Natural killer cell (primary cell): ENCODE results near the gene TTK. TPM values are rescaled to one million over a fixed set of nuclear protein-coding genes. Genes with fewer than 3 reads are reported as not detected.
A peak's percentile ranks its signal among the peaks of the same experiment; 100 is the strongest.
"Not testable (repeated sequence)": the region's sequence is repeated elsewhere in the genome, so short reads cannot be mapped to it uniquely, and the experiment has no call there.

ENCODE experiments used
- ATAC-seq, 3 donors: fragments of 150-1000 bp in 2 of 3; fragments of 200-7000 bp in 1 of 3; cut with Tn5 transposase; 1 replicate in 1 of 3; 2 replicates in 2 of 3; pipeline ENCODE4 v1.10.0; 2021; ENCODE audit warnings: mild to moderate bottlenecking in 2 of 3, moderate library complexity in 2 of 3
- DNase-seq, 2 donors: peaks; one replicate each; pipeline versions ENCODE4 v3.0.0 to v3.0.0-alpha.2; 2013 to 2021; ENCODE audit warnings: mixed read lengths in 1 of 2
- H3K27ac ChIP-seq: one replicate; pipeline ENCODE4 v1.5.1; 2013; ENCODE audit warnings: mild to moderate bottlenecking, low read length
- H3K27me3 ChIP-seq: one replicate; pipeline ENCODE4 v1.6.1; 2013; ENCODE audit warnings: low read length; ENCODE audit not compliant: control insufficient read depth, insufficient read depth
- H3K36me3 ChIP-seq: one replicate; pipeline ENCODE4 v1.6.1; 2013; ENCODE audit warnings: low read length; ENCODE audit not compliant: control insufficient read depth, insufficient read depth
- H3K4me1 ChIP-seq: one replicate; pipeline ENCODE4 v1.6.1; 2013; ENCODE audit warnings: low read length; ENCODE audit not compliant: control insufficient read depth, insufficient read depth
- H3K4me3 ChIP-seq: one replicate; pipeline ENCODE4 v1.5.1; 2013; ENCODE audit warnings: low read length
- H3K9me3 ChIP-seq: one replicate; pipeline ENCODE4 v1.6.1; 2013; ENCODE audit warnings: low read length; ENCODE audit not compliant: control insufficient read depth, insufficient read depth
- H3K27ac Mint-ChIP-seq, 2 donors: one replicate each; pipeline ENCODE4 v1.8.0; 2022; ENCODE audit warnings: mild to moderate bottlenecking in 2 of 2, mixed read lengths in 2 of 2, moderate library complexity in 1 of 2
- H3K27me3 Mint-ChIP-seq, 2 donors: one replicate each; pipeline ENCODE4 v1.8.0; 2022; ENCODE audit warnings: low read depth in 2 of 2, mixed read lengths in 2 of 2
- H3K36me3 Mint-ChIP-seq: one replicate; pipeline ENCODE4 v1.8.0; 2022; ENCODE audit warnings: mixed read lengths
- H3K4me1 Mint-ChIP-seq, 2 donors: one replicate each; pipeline ENCODE4 v1.8.0; 2022; ENCODE audit warnings: mixed read lengths in 2 of 2
- H3K4me3 Mint-ChIP-seq: one replicate; pipeline ENCODE4 v1.8.0; 2022; ENCODE audit warnings: mild to moderate bottlenecking, moderate library complexity, mixed read lengths
- H3K9me3 Mint-ChIP-seq, 2 donors: one replicate each; pipeline ENCODE4 v1.8.0; 2022; ENCODE audit warnings: mixed read lengths in 2 of 2
- CTCF ChIP-seq: fragments of 200-600 bp; IDR thresholded peaks from one replicate; pipeline ENCODE4 v1.8.0; 2022; ENCODE audit warnings: antibody characterized with exemption
- WGBS: methylation state at CpG from one replicate; pipeline ENCODE4 v1.1.7; 2013; ENCODE audit warnings: missing lambda C conversion rate; ENCODE audit not compliant: insufficient coverage; 5-methylcytosine and 5-hydroxymethylcytosine counted together
- intact Hi-C: fragments of 100-400 bp; cut with micrococcal nuclease; formaldehyde crosslinking; loops from one replicate; pipeline ENCODE4 v1.14.2; 2022
- total RNA-seq, 4 donors: library from RNA; stranded (reverse); fragments of 120-200 nt in 1 of 4; gene quantifications; one replicate each; pipeline versions ENCODE4 v1.2.3 to v1.2.4, GENCODE V29; 2013 to 2022

TTK gene
- total RNA-seq, 3 donors from 2014 or later (not counting 1 experiment from before 2014, with no cell fraction given), result 0.87 to 1.7 (median 1.2) TPM

GRCh38 chr6:80028589-80028988, 24.1 kb downstream of the TTK start:
- H3K27ac Mint-ChIP-seq, result no peak overlapping the region
- no peak overlapping the region for H3K27ac ChIP-seq

GRCh38 chr6:80029470-80029869, 25.0 kb downstream of the TTK start:
- no peak for TF ChIP-seq CTCF
- Histone ChIP-seq H3K27me3 (no peaks in the 10 kb centered on the region), H3K4me1 (no peaks in the 10 kb centered on the region), H3K36me3 (no peaks in the 10 kb centered on the region), H3K9me3 (no peaks in the 10 kb centered on the region), H3K27ac (no peak overlapping the region), H3K4me3 (no peak overlapping the region)
- 72% methylated on average over 3 of the region's 3 CpGs for WGBS
- peak overlapping the region in 1 of 2 donors; percentile 5 for H3K27ac Mint-ChIP-seq
- no peaks in the 10 kb centered on the region for H3K9me3 Mint-ChIP-seq
- H3K4me3 Mint-ChIP-seq, result no peak overlapping the region
- DNase-seq (no peak), ATAC-seq (no peak)
- intact Hi-C loops, result no loop called here
- no peaks in the 10 kb centered on the region for H3K4me1 Mint-ChIP-seq
- no peaks in the 10 kb centered on the region for H3K36me3 Mint-ChIP-seq
- no peaks in the 10 kb centered on the region for H3K27me3 Mint-ChIP-seq

More at GRCh38 chr6:80028589-80028988, 24.1 kb downstream of the TTK start:
- no peak overlapping the region for H3K4me3 ChIP-seq
- no peak overlapping the region for H3K4me3 Mint-ChIP-seq
- H3K27me3 Mint-ChIP-seq, result no peaks in the 10 kb centered on the region
- DNase-seq, result no peak
- H3K4me1 Mint-ChIP-seq, result no peaks in the 10 kb centered on the region
- no peaks in the 10 kb centered on the region for H3K4me1 ChIP-seq
- H3K27me3 ChIP-seq, result no peaks in the 10 kb centered on the region
- no peaks in the 10 kb centered on the region for H3K9me3 Mint-ChIP-seq
- no peak for TF ChIP-seq CTCF
- no peaks in the 10 kb centered on the region for H3K36me3 ChIP-seq
- 50% methylated on average over 2 of the region's 3 CpGs for WGBS
- no peaks in the 10 kb centered on the region for H3K9me3 ChIP-seq
- H3K36me3 Mint-ChIP-seq, result no peaks in the 10 kb centered on the region
- intact Hi-C loops, result no loop called here
- no peak for ATAC-seq

GRCh38 chr6:80048220-80048619, 43.8 kb downstream of the TTK start:
- H3K27ac Mint-ChIP-seq, H3K4me3 Mint-ChIP-seq, intact Hi-C loops, H3K4me1 ChIP-seq, H3K36me3 Mint-ChIP-seq, H3K9me3 ChIP-seq, H3K4me3 ChIP-seq, H3K4me1 Mint-ChIP-seq, ATAC-seq, H3K27me3 ChIP-seq, H3K27ac ChIP-seq, H3K36me3 ChIP-seq, DNase-seq, H3K9me3 Mint-ChIP-seq, H3K27me3 Mint-ChIP-seq: not testable (repeated sequence)
- 94% methylated on average over 1 of the region's 3 CpGs for WGBS

- peaks cover under 1 to 11% of the 10 kb centered on the region in 2 donors for H3K27me3 Mint-ChIP-seq
- no peaks in the 10 kb centered on the region for H3K36me3 ChIP-seq
- H3K4me1 ChIP-seq, result no peaks in the 10 kb centered on the region
- H3K27ac ChIP-seq, result no peak overlapping the region
- intact Hi-C loops, result no loop called here
- ATAC-seq (no peak), DNase-seq (no peak)
- H3K36me3 Mint-ChIP-seq, result no peaks in the 10 kb centered on the region
- H3K4me1 Mint-ChIP-seq, result no peaks in the 10 kb centered on the region
- H3K4me3 ChIP-seq, result no peak overlapping the region
- no peak overlapping the region for H3K4me3 Mint-ChIP-seq
- no peaks in the 10 kb centered on the region for H3K9me3 Mint-ChIP-seq
- no peaks in the 10 kb centered on the region for H3K9me3 ChIP-seq
- no peak overlapping the region for H3K27ac Mint-ChIP-seq
- H3K27me3 ChIP-seq, result no peaks in the 10 kb centered on the region
- no peak for TF ChIP-seq CTCF
These were observed 56.3 kb downstream of the TTK start for GRCh38 chr6:80060774-80061173.

GRCh38 chr6:80068146-80068545, 63.7 kb downstream of the TTK start:
- DNase-seq, H3K9me3 Mint-ChIP-seq, H3K27me3 ChIP-seq, H3K27ac ChIP-seq, H3K27ac Mint-ChIP-seq, H3K36me3 ChIP-seq, H3K4me3 ChIP-seq, intact Hi-C loops, H3K36me3 Mint-ChIP-seq, H3K4me3 Mint-ChIP-seq, H3K4me1 Mint-ChIP-seq, H3K4me1 ChIP-seq, ATAC-seq, H3K9me3 ChIP-seq: not testable (repeated sequence)
- no CpG with 5 or more reads among the region's 7 CpGs for WGBS
- peaks cover 6 to 18% of the 10 kb centered on the region in 2 donors for H3K27me3 Mint-ChIP-seq

GRCh38 chr6:80070431-80070830, 66.0 kb downstream of the TTK start:
- H3K4me1 ChIP-seq, H3K9me3 ChIP-seq, intact Hi-C loops, H3K36me3 ChIP-seq, H3K4me3 ChIP-seq, H3K4me3 Mint-ChIP-seq, H3K36me3 Mint-ChIP-seq, ATAC-seq, DNase-seq, H3K27ac ChIP-seq, H3K4me1 Mint-ChIP-seq, H3K9me3 Mint-ChIP-seq, H3K27ac Mint-ChIP-seq, H3K27me3 ChIP-seq: not testable (repeated sequence)
- WGBS, result 88% methylated on average over 18 of the region's 19 CpGs
- peaks cover 6 to 23% of the 10 kb centered on the region in 2 donors for H3K27me3 Mint-ChIP-seq
